HepG2 (cell line): ENCODE results near the gene FKBP5. TPM values are rescaled to one million over a fixed set of nuclear protein-coding genes. Genes with fewer than 3 reads are reported as not detected.

ENCODE experiments used
- ATF7 ChIP-seq, 2 experiments: fragments of 450-650 bp in 1 of 2; sonication (generic) in 1 of 2; formaldehyde crosslinking in 1 of 2; IDR thresholded peaks; 2 replicates each; pipeline versions ENCODE4 v1.4.0 to v1.6.1; 2016 to 2020; ENCODE audit warnings: antibody characterized with exemption in 1 of 2, mild to moderate bottlenecking in 1 of 2, missing genetic modification reagents in 1 of 2
- BHLHE40 ChIP-seq: IDR thresholded peaks from 2 replicates; pipeline ENCODE4 v1.6.1; 2011; ENCODE audit warnings: low read length, improper control_type of control experiment
- GATAD2A ChIP-seq: IDR thresholded peaks from 2 replicates; pipeline ENCODE4 v1.6.1; 2016
- PATZ1 ChIP-seq: sonication (generic); formaldehyde crosslinking; IDR thresholded peaks from 2 replicates; pipeline ENCODE4 v1.4.0; 2020; ENCODE audit warnings: missing genetic modification reagents
- POLR2G ChIP-seq: fragments of 200-400 bp; formaldehyde crosslinking; IDR thresholded peaks from 2 replicates; pipeline ENCODE4 v1.6.1; 2018; ENCODE audit warnings: mild to moderate bottlenecking, low read depth, low read length, moderate library complexity
- TFE3 ChIP-seq: IDR thresholded peaks from 2 replicates; pipeline ENCODE4 v1.6.1; 2016
- ZBTB20 ChIP-seq: sonication (generic); formaldehyde crosslinking; IDR thresholded peaks from 2 replicates; pipeline ENCODE4 v1.8.1; 2023; ENCODE audit warnings: missing genetic modification reagents, low read depth, mild to moderate bottlenecking, borderline replicate concordance
- ZBTB33 ChIP-seq: sonication (generic); formaldehyde crosslinking; IDR thresholded peaks from 2 replicates; pipeline ENCODE4 v1.4.0; 2020; ENCODE audit warnings: missing genetic modification reagents
- ZNF18 ChIP-seq: sonication (generic); formaldehyde crosslinking; IDR thresholded peaks from 2 replicates; pipeline ENCODE4 v1.8.0; 2022; ENCODE audit warnings: mild to moderate bottlenecking, missing genetic modification reagents; ENCODE audit not compliant: insufficient replicate concordance
- ZNF280D ChIP-seq: sonication (generic); formaldehyde crosslinking; IDR thresholded peaks from 2 replicates; pipeline ENCODE4 v1.5.1; 2020; ENCODE audit warnings: mild to moderate bottlenecking, missing genetic modification reagents
- ZNF367 ChIP-seq: sonication (generic); formaldehyde crosslinking; IDR thresholded peaks from 2 replicates; pipeline ENCODE4 v1.4.0; 2020; ENCODE audit warnings: missing genetic modification reagents, borderline replicate concordance
- ZNF567 ChIP-seq: sonication (generic); formaldehyde crosslinking; IDR thresholded peaks from 2 replicates; pipeline ENCODE4 v1.8.1; 2023; ENCODE audit warnings: mild to moderate bottlenecking, missing genetic modification reagents, borderline replicate concordance
- ZNF724P ChIP-seq: sonication (generic); formaldehyde crosslinking; IDR thresholded peaks from 2 replicates; pipeline ENCODE4 v1.8.0; 2022; ENCODE audit warnings: missing genetic modification reagents, borderline replicate concordance
- polyA plus RNA-seq, 8 experiments: library from polyadenylated mRNA; depleted of rRNA in 3 of 8; stranded (reverse) in 7 of 8; unstranded in 1 of 8; fragments of >200 nt; fragmentation: Illumina TruSeq in 4 of 8; extraction: Trizol in 4 of 8; gene quantifications; 2 replicates each; pipeline versions ENCODE4 v1.2.1 to v1.2.3, GENCODE V29; 2011 to 2016; ENCODE audit warnings: low read depth in 4 of 8, missing spikeins in 1 of 8, mixed read lengths in 1 of 8; ENCODE audit not compliant: insufficient read depth in 1 of 8
- total RNA-seq, 5 experiments: library from RNA; depleted of rRNA; stranded (reverse); fragments of >200 nt; fragmentation: Illumina TruSeq; extraction: Trizol; gene quantifications; 2 replicates each; pipeline ENCODE4 v1.2.3, GENCODE V29; 2016; ENCODE audit warnings: low read depth in 1 of 5

FKBP5 gene
- total and polyA plus RNA-seq, 2 of the 13 experiments (the other 11 are each of a cell fraction or from before 2014, with no cell fraction given), result 8.0 to 17.4 TPM

- TF ChIP-seq PATZ1 (CRISPR knock-in tag), result 0 out of 2 replicates have a peak, but pooled peaks have one; percentile 35
- TF ChIP-seq ZNF367 (CRISPR knock-in tag), result no peak
- peak; percentile 60; the same call in 1 of the 2 replicates for TF ChIP-seq ATF7 (IDR thresholded peaks at IDR 0.05)
- no peak for TF ChIP-seq ATF7 (CRISPR knock-in tag; IDR thresholded peaks at IDR 0.05)
- TF ChIP-seq POLR2G, result no peak
- TF ChIP-seq ZNF280D (CRISPR knock-in tag), result peak; percentile 76
- 0 out of 2 replicates have a peak, but pooled peaks have one; percentile 17 for TF ChIP-seq ZNF567
- peak; percentile 73 for TF ChIP-seq GATAD2A (CRISPR knock-in tag)
- TF ChIP-seq ZBTB20 (CRISPR knock-in tag), result peak; percentile 51; the same call in 1 of the 2 replicates
- no peak for TF ChIP-seq ZNF18 (CRISPR knock-in tag)
- peak; percentile 99 for TF ChIP-seq ZBTB33
- peak; percentile 21; the same call in 1 of the 2 replicates for TF ChIP-seq TFE3 (CRISPR knock-in tag)
- no peak for TF ChIP-seq BHLHE40
- TF ChIP-seq ZNF724P (CRISPR knock-in tag), result peak; percentile 49; the same call in 1 of the 2 replicates
Observed at GRCh38 chr6:35737413-35738211, 48.9 kb upstream of the FKBP5 start (continued).
